Stomach (tissue), 4 donors: ENCODE results near the gene CD53.

Experiments
- CTCF ChIP-seq, 7 experiments: fragments of 450-650 bp in 4 of 7; fragments of 200-600 bp in 3 of 7; sonication (generic) in 3 of 7; IDR thresholded peaks; one replicate each; pipeline ENCODE4 v1.5.1; 2016 to 2019; ENCODE audit warnings: antibody characterized with exemption in 7 of 7, control low read depth in 2 of 7, mild to moderate bottlenecking in 1 of 7
- EP300 ChIP-seq: sonication (generic); formaldehyde crosslinking; IDR thresholded peaks from one replicate; pipeline ENCODE4 v1.6.1; 2017; ENCODE audit warnings: antibody characterized with exemption
- POLR2A ChIP-seq, 4 donors: fragments of 450-650 bp; IDR thresholded peaks; one replicate each; pipeline ENCODE4 v1.6.1; 2016; ENCODE audit warnings: antibody characterized with exemption in 4 of 4, control low read depth in 2 of 4, mild to moderate bottlenecking in 1 of 4, moderate library complexity in 1 of 4
- POLR2AphosphoS5 ChIP-seq, 3 donors: sonication (generic); formaldehyde crosslinking; IDR thresholded peaks; one replicate each; pipeline ENCODE4 v1.6.1; 2016; ENCODE audit warnings: antibody characterized with exemption in 3 of 3

- no peak for TF ChIP-seq POLR2AphosphoS5 (IDR thresholded peaks at IDR 0.05)
- no peak for TF ChIP-seq CTCF (IDR thresholded peaks at IDR 0.05)
- TF ChIP-seq EP300, result no peak
- no peak for TF ChIP-seq POLR2A (IDR thresholded peaks at IDR 0.05)
These were observed 42.9 kb downstream of the CD53 start for GRCh38 chr1:110915804-110916203.
